Caco-2 (cell line): Measurements from ENCODE around the gene TRANK1. TPM values are rescaled to one million over a fixed set of nuclear protein-coding genes. Genes with fewer than 3 reads are reported as not detected.

ENCODE experiments used
- BruUV-seq: library from RNA; stranded (reverse); fragments of 400-500 nt; replicated peaks from 2 replicates; lab custom pipeline; 2021; lab: Mats Ljungman, UMichigan
- CTCF ChIA-PET: fragments of 300-600 bp; sonication (Branson Sonifier 250); formaldehyde crosslinking; loops from one replicate; lab custom pipeline; 2022; ENCODE audit warnings: antibody characterized with exemption; lab: Charles Lee
- POLR2A ChIA-PET: fragments of 300-600 bp; sonication (Branson Sonifier 250); formaldehyde crosslinking; loops from one replicate; lab custom pipeline; 2022; ENCODE audit warnings: antibody characterized with exemption; lab: Charles Lee
- DNase-seq, 2 experiments: peaks; one replicate each; pipeline versions ENCODE4 v3.0.0 to v3.0.0-alpha.2; 2020 to 2022
- H3K27me3 ChIP-seq: replicated peaks from 2 replicates; pipeline ENCODE4 v1.6.0; 2011; ENCODE audit warnings: low read length; ENCODE audit not compliant: control insufficient read depth, insufficient read depth
- H3K36me3 ChIP-seq: 2 replicates; pipeline ENCODE4 v1.5.1; 2011; ENCODE audit warnings: low read length; ENCODE audit not compliant: control insufficient read depth, insufficient read depth
- H3K4me1 ChIP-seq: fragments of 250-450 bp; sonication (Bioruptor Pico); 2 replicates; pipeline ENCODE4 v1.5.1; 2020; ENCODE audit warnings: mild to moderate bottlenecking
- H3K4me3 ChIP-seq: 2 replicates; pipeline ENCODE4 v1.5.1; 2011; ENCODE audit warnings: low read depth, mild to moderate bottlenecking, control low read depth, low read length
- H3K9me3 ChIP-seq: fragments of 250-450 bp; sonication (Bioruptor Pico); 2 replicates; pipeline ENCODE4 v1.5.1; 2020; ENCODE audit warnings: mild to moderate bottlenecking, moderate library complexity
- H3K27ac Mint-ChIP-seq: one replicate; pipeline ENCODE4 v1.8.0; 2022; ENCODE audit warnings: mixed read lengths; ENCODE audit not compliant: unreplicated experiment
- H3K27me3 Mint-ChIP-seq: one replicate; pipeline ENCODE4 v1.8.0; 2022; ENCODE audit warnings: mixed read lengths; ENCODE audit not compliant: insufficient read depth, unreplicated experiment
- H3K36me3 Mint-ChIP-seq: one replicate; pipeline ENCODE4 v1.8.0; 2022; ENCODE audit warnings: mild to moderate bottlenecking, mixed read lengths; ENCODE audit not compliant: insufficient read depth, unreplicated experiment
- H3K4me1 Mint-ChIP-seq: one replicate; pipeline ENCODE4 v1.8.0; 2022; ENCODE audit warnings: low read depth, mixed read lengths; ENCODE audit not compliant: unreplicated experiment
- H3K4me3 Mint-ChIP-seq: one replicate; pipeline ENCODE4 v1.8.0; 2022; ENCODE audit warnings: mild to moderate bottlenecking, moderate library complexity, mixed read lengths; ENCODE audit not compliant: unreplicated experiment
- H3K9me3 Mint-ChIP-seq: one replicate; pipeline ENCODE4 v1.8.0; 2022; ENCODE audit warnings: mixed read lengths; ENCODE audit not compliant: unreplicated experiment
- CTCF ChIP-seq, 2 experiments: fragments of 200-600 bp in 1 of 2; IDR thresholded peaks; 1 replicate in 1 of 2; 2 replicates in 1 of 2; pipeline versions ENCODE4 v1.5.1 to v1.8.0; 2011 to 2022; ENCODE audit warnings: antibody characterized with exemption in 1 of 2, control low read depth in 1 of 2, inconsistent platforms in 1 of 2, low read depth in 1 of 2, low read length in 1 of 2, mild to moderate bottlenecking in 1 of 2, moderate library complexity in 1 of 2; ENCODE audit not compliant: insufficient read depth in 1 of 2, severe bottlenecking in 1 of 2, unreplicated experiment in 1 of 2
- intact Hi-C: fragments of 100-400 bp; cut with micrococcal nuclease; formaldehyde crosslinking; loops from one replicate; pipeline ENCODE4 v1.10.0; 2022; ENCODE audit not compliant: unreplicated experiment
- total RNA-seq: library from RNA; stranded (reverse); gene quantifications from 2 replicates; pipeline ENCODE4 v1.2.3, GENCODE V29; 2022

The TRANK1 gene
- total RNA-seq, 1 experiment from 2014 or later, result 4.3 TPM

- no peak overlapping the region for H3K27ac Mint-ChIP-seq
- Histone ChIP-seq H3K36me3 (no peaks in the 10 kb centered on the region), H3K9me3 (no peaks in the 10 kb centered on the region), H3K27me3 (no peaks in the 10 kb centered on the region), H3K4me1 (0 out of 2 replicates have a peak, but pooled peaks cover 3% of the 10 kb centered on the region), H3K4me3 (no peak overlapping the region)
- intact Hi-C loops, result no loop called here
- no peaks in the 10 kb centered on the region for H3K9me3 Mint-ChIP-seq
- POLR2A ChIA-PET, result no interaction called here
- H3K27me3 Mint-ChIP-seq, result no peaks in the 10 kb centered on the region
- no TSS peak for BruUV-seq
- CTCF ChIA-PET, result no interaction called here
- no peak for TF ChIP-seq CTCF (IDR thresholded peaks at IDR 0.05; ENCODE audit: insufficient read depth in 1 of 2, low read depth in 1 of 2, low read length in 1 of 2, severe bottlenecking in 1 of 2, unreplicated experiment in 1 of 2)
- DNase-seq, result no peak
- H3K36me3 Mint-ChIP-seq, result no peaks in the 10 kb centered on the region
- no peak overlapping the region for H3K4me3 Mint-ChIP-seq
- H3K4me1 Mint-ChIP-seq, result peaks cover 9% of the 10 kb centered on the region
Observed at GRCh38 chr3:36901588-36901987, 43.3 kb downstream of the TRANK1 start.

GRCh38 chr3:36900474-36901443 lies 44.1 kb downstream of the TRANK1 start:
- Mint-ChIP-seq H3K36me3 (no peaks in the 10 kb centered on the region), H3K4me3 (no peak overlapping the region), H3K4me1 (peaks cover 1% of the 10 kb centered on the region), H3K9me3 (no peaks in the 10 kb centered on the region), H3K27ac (no peak overlapping the region), H3K27me3 (no peaks in the 10 kb centered on the region)
- CTCF ChIA-PET, result no interaction called here
- H3K4me3 ChIP-seq, result no peak overlapping the region
- no peaks in the 10 kb centered on the region for H3K4me1 ChIP-seq
- no TSS peak for BruUV-seq
- POLR2A ChIA-PET, result no interaction called here
- intact Hi-C loops, result no loop called here
- no peaks in the 10 kb centered on the region for H3K27me3 ChIP-seq
- no peaks in the 10 kb centered on the region for H3K36me3 ChIP-seq
- TF ChIP-seq CTCF (IDR thresholded peaks at IDR 0.05; ENCODE audit: insufficient read depth in 1 of 2, low read depth in 1 of 2, low read length in 1 of 2, severe bottlenecking in 1 of 2, unreplicated experiment in 1 of 2), result no peak
- no peak for DNase-seq
- no peaks in the 10 kb centered on the region for H3K9me3 ChIP-seq

GRCh38 chr3:36895496-36896409 lies 49.1 kb downstream of the TRANK1 start:
- no peak for TF ChIP-seq CTCF (IDR thresholded peaks at IDR 0.05; ENCODE audit: insufficient read depth in 1 of 2, low read depth in 1 of 2, low read length in 1 of 2, severe bottlenecking in 1 of 2, unreplicated experiment in 1 of 2)
- Mint-ChIP-seq H3K27me3 (no peaks in the 10 kb centered on the region), H3K4me1 (no peaks in the 10 kb centered on the region), H3K9me3 (no peaks in the 10 kb centered on the region), H3K36me3 (no peaks in the 10 kb centered on the region), H3K4me3 (no peak overlapping the region), H3K27ac (no peak overlapping the region)
- CTCF ChIA-PET, result no interaction called here
- H3K27me3 ChIP-seq, result no peaks in the 10 kb centered on the region
- H3K9me3 ChIP-seq, result no peaks in the 10 kb centered on the region
- intact Hi-C loops, result no loop called here
- no TSS peak for BruUV-seq
- no peak for DNase-seq
- H3K4me1 ChIP-seq, result no peaks in the 10 kb centered on the region
- H3K36me3 ChIP-seq, result no peaks in the 10 kb centered on the region
- POLR2A ChIA-PET, result no interaction called here
- no peak overlapping the region for H3K4me3 ChIP-seq
